GM12872 (cell line): ENCODE data around the gene NEU2.

Experiments used
- CTCF ChIP-seq: IDR thresholded peaks from 3 replicates; pipeline ENCODE4 v1.5.1; 2011; ENCODE audit warnings: low read depth, mild to moderate bottlenecking, low read length, moderate library complexity; ENCODE audit not compliant: insufficient read depth

NEU2 gene

DNA sequence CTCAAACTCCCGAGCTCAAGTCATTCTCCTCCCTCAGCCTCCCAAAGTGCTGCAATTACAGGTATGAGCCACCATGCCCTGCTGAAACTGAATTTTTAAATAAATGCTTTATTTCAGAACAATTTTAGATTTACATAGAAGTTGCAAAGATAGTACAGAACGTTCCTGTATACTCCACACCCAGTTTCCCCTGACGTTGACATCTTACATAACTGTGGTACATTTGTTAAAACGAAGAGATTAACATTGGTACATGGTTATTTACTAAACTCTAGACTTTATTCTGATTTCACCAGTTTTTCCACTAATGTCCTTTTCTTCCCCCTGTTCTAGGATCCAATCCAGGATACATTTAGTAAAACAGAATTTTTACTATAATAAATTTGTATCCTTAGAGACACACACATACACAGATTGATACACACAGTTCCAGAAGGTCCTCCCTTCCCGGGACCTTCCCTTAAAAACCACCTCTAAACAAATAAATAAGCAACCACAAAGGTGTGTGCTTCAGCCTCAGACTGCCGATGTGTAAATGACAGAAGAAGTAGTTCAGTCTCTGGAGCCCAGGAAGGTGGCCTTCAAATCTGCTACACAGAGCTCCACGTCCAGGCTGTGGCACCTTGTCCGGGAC is 6.9 kb downstream of the NEU2 start:
- no peak for TF ChIP-seq CTCF

DNA sequence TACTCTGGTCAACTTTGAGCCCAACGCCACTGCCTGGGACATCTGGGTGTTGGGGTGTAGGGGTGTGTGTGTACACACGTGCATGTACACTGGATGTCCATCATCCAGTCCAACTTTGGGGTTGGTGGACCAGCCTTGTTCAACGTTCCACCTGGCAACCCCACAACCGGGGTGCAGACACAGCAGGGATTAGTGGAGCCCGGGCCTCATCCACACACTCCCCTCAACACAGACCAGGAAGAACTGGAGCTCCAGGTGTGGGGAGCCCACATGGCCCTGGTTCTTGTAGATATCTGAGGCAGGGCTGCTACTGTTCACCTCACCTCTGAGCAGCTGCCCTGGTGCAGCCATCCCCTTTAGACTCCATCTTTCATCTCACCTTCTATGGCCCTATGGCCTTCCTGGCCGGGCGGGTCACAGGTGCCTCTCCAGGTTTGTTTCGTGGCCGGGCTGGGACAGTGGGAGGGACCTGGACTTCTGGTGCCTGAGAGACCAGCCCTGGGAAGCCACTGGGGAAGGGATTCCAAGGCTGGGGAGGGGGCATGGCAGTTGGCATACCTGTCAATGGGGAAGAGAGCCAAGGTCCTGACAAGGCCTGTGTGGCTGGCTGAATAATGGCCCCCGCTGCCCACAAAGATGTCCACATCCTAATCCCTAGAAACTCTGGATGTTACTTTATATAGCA is 7.5 kb downstream of the NEU2 start:
- TF ChIP-seq CTCF: no peak

GRCh38 chr2:233040571-233040970 is 8.1 kb downstream of the NEU2 start:
- no peak for TF ChIP-seq CTCF

DNA sequence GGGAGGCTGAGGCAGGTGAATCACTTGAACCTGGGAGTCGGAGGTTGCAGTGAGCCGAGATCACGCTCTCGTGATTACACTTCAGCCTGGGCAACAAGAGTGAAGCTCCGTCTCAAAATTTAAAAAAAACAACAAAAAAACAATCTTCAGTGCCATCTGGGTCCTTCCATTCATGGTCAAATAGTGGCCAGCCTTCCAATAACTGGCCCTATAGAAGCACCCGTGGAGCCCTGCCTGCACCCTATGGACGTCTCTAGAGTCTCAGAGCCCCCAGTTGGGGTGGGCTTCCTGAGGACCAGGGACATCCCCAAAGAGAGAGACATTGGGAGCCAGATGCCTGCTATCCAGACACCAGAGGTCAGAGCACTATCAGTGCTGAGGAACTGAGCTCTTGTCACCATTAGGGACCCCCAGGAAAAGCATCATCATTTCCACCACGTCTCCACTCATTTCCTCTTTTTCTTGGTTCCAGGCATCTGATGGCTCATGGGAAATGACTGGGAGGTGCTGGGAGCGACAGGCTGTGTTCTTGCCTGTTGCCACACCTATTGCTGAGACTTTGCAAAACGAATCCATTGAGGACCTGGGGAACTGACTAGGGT is 9.4 kb downstream of the NEU2 start:
- no peak for TF ChIP-seq CTCF

DNA sequence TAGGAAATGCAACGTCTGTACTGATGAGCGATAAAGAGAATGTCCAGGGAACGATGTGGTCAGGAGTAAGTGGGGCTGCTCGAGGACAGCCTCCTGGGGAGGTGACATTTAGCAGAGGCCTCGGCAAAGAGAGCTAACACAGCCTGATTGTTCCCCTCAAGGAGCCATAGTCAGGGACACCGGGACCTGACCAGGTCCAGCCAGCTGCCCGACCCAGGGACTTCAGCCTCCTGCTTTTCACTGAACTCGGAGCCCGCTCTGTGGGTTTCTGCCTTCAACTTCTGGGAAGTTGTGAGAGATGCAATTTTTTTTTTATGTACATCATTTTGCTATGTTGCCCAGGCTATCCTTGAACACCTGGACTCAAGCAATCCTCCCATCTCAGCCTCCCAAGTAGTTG is 10.1 kb downstream of the NEU2 start:
- no peak for TF ChIP-seq CTCF

DNA sequence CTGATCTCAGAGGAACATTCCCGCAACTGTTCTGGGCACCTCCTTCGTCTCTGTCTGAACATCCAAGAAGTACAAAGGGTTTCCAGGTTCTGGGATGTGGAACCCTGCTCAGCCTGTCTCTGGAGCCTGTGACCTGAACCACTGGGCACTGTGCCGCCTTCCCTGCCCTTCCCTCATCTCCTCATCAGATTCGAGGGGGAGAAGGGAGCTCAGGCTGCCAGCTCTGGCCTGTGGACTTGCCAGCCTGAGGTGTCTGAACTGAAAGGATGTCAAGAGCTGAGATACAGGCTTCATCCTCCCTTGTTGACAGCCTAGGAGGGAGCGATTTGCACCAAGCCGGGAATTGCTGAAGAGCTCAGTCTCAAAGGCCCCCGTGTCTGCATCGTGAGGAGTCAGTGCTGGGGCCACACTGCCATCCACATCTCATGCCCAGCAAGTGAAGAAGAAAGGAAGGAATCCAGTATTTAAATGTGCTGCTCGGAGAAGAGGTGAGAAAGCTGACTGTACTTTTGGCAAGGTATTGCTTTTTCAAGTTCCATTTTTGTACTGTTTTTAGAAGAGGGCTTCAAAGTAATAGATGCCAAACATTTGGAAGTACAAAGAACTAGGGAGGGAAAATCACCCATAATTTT is 12.6 kb downstream of the NEU2 start:
- TF ChIP-seq CTCF: no peak

GRCh38 chr2:233047206-233047605 is 14.7 kb downstream of the NEU2 start:
- TF ChIP-seq CTCF: no peak
